ACC112 (cell line): Measurements from ENCODE around the gene ANKRD40.

Experiments used
- H2AFZ ChIP-seq: fragments of 200-600 bp; sonication (generic); one replicate; pipeline ENCODE4 v1.6.0; 2017; ENCODE audit warnings: antibody characterized with exemption, low read length; ENCODE audit not compliant: unreplicated experiment
- H3K27ac ChIP-seq: fragments of 200-600 bp; sonication (generic); 2 replicates; pipeline ENCODE4 v1.5.1; 2014; ENCODE audit warnings: low read depth, mild to moderate bottlenecking, antibody characterized with exemption, low read length, moderate library complexity
- H3K27me3 ChIP-seq: fragments of 200-600 bp; sonication (generic); 2 replicates; pipeline ENCODE4 v1.6.1; 2014; ENCODE audit warnings: mild to moderate bottlenecking, antibody characterized with exemption, low read length, moderate library complexity, mixed read lengths; ENCODE audit not compliant: insufficient read depth
- H3K36me3 ChIP-seq: fragments of 200-600 bp; sonication (generic); 2 replicates; pipeline ENCODE4 v1.6.1; 2016; ENCODE audit warnings: mild to moderate bottlenecking, antibody characterized with exemption, low read length, moderate library complexity, mixed read lengths; ENCODE audit not compliant: insufficient read depth
- H3K4me1 ChIP-seq: fragments of 200-600 bp; sonication (generic); one replicate; pipeline ENCODE4 v1.6.1; 2016; ENCODE audit warnings: low read length, mixed read lengths; ENCODE audit not compliant: insufficient read depth, unreplicated experiment, control insufficient read depth
- H3K4me3 ChIP-seq: fragments of 200-600 bp; sonication (generic); 2 replicates; pipeline ENCODE4 v1.5.1; 2014; ENCODE audit warnings: mild to moderate bottlenecking, low read depth, low read length
- H3K79me2 ChIP-seq: fragments of 200-600 bp; sonication (generic); one replicate; pipeline ENCODE4 v1.6.0; 2016; ENCODE audit warnings: low read length; ENCODE audit not compliant: control insufficient read depth, unreplicated experiment, insufficient read depth

The ANKRD40 gene

GRCh38 chr17:50707289-50708049, at the start of gene ANKRD40:
TSS of gene ANKRD40 (minus strand) at chr17:50707914. CDS start at chr17:50707654, 260 bp downstream.
- Histone ChIP-seq H2AFZ (peak within 1 kb of the TSS; percentile 83), H3K4me3 (peak within 1 kb of the TSS; percentile 86), H3K79me2 (peaks cover 67% of the 10 kb centered on the region), H3K36me3 (no peaks in the 10 kb centered on the region), H3K27me3 (no peaks in the 10 kb centered on the region), H3K27ac (peak within 1 kb of the TSS; percentile 95), H3K4me1 (peaks cover 21% of the 10 kb centered on the region)

- Histone ChIP-seq H3K79me2 (no peaks in the 10 kb centered on the region), H3K4me1 (no peaks in the 10 kb centered on the region), H2AFZ (no peak overlapping the region), H3K27me3 (no peaks in the 10 kb centered on the region), H3K36me3 (peaks cover 42% of the 10 kb centered on the region), H3K27ac (no peak overlapping the region), H3K4me3 (no peak overlapping the region)
These were observed 46.8 kb upstream of the ANKRD40 start for GRCh38 chr17:50754521-50754920.

DNA sequence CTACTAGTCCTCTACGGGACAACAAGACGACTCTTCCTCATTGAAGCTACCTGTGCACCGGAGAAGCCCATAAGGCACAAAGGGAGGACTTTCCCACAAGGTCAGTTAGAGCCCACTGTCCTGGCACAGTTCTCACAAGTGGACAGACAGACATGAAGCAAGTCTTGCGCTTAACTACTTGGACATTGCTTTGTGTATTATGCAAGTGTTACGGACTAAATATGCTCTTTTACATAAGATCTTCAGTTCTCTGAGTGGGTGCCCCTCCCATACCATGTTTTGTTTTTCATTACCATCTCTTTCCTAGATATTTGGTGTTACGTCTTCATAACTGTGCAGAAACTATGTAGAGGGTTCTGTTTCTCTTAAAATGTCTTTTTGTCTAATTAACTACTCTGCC, 41.5 kb upstream of the ANKRD40 start:
- peaks cover 78% of the 10 kb centered on the region for H3K36me3 ChIP-seq
- H3K79me2 ChIP-seq = no peaks in the 10 kb centered on the region
- H3K27ac ChIP-seq = no peak overlapping the region

DNA sequence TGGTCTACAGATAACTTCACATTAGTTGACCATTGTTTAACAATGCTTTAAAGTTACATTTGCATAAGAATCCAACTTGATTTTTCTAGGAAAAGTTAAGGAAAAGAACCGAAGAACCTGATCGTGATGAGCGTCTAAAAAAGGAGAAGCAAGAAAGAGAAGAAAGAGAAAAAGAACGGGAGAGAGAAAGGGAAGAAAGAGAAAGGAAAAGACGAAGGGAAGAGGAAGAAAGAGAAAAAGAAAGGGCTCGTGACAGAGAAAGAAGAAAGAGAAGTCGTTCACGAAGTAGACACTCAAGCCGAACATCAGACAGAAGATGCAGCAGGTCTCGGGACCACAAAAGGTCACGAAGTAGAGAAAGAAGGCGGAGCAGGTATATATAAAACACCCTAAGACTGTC, 37.9 kb upstream of the ANKRD40 start:
- Histone ChIP-seq H3K79me2 (peaks cover 11% of the 10 kb centered on the region), H3K4me1 (no peaks in the 10 kb centered on the region), H3K27ac (no peak overlapping the region), H3K27me3 (no peaks in the 10 kb centered on the region), H3K4me3 (no peak overlapping the region), H2AFZ (no peak overlapping the region), H3K36me3 (peaks cover 85% of the 10 kb centered on the region)

More for the DNA sequence above, 41.5 kb upstream of the ANKRD40 start:
- no peak overlapping the region for H3K4me3 ChIP-seq
- no peaks in the 10 kb centered on the region for H3K27me3 ChIP-seq
- H3K4me1 ChIP-seq = no peaks in the 10 kb centered on the region
- H2AFZ ChIP-seq = no peak overlapping the region

DNA sequence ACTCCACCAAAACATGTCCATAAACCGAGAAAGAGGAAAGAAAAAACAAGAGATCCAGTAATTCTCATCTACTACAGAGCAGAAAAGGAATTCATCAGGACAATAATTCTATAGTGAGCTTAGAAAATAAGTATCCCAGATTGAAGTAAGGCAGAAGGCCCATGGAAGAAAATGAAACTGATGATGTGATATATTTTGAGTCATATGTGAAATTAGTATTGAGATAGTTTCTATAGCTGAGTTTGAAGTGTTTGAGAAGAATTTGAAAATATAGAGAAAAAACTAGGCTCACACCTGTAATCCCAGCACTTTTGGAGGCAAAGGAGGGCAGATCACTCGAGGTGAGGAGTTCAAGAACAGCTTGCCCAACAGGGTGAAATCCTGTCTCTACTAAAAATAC, 31.4 kb upstream of the ANKRD40 start:
- Histone ChIP-seq H3K27ac (no peak overlapping the region), H3K79me2 (peaks cover 69% of the 10 kb centered on the region), H3K27me3 (no peaks in the 10 kb centered on the region), H3K4me3 (no peak overlapping the region), H2AFZ (no peak overlapping the region), H3K4me1 (no peaks in the 10 kb centered on the region), H3K36me3 (peaks cover 45% of the 10 kb centered on the region)

GRCh38 chr17:50737118-50737698, 29.5 kb upstream of the ANKRD40 start:
- Histone ChIP-seq H3K36me3 (peaks cover 31% of the 10 kb centered on the region), H2AFZ (no peak overlapping the region), H3K27ac (no peak overlapping the region), H3K4me1 (no peaks in the 10 kb centered on the region), H3K4me3 (no peak overlapping the region), H3K27me3 (no peaks in the 10 kb centered on the region), H3K79me2 (peaks cover 84% of the 10 kb centered on the region)

- peaks cover 92% of the 10 kb centered on the region for H3K79me2 ChIP-seq
These were observed 27.6 kb upstream of the ANKRD40 start for GRCh38 chr17:50735287-50735686.

GRCh38 chr17:50731575-50732460, 24.1 kb upstream of the ANKRD40 start:
- no peak overlapping the region for H3K27ac ChIP-seq
- no peak overlapping the region for H2AFZ ChIP-seq
- H3K36me3 ChIP-seq = no peaks in the 10 kb centered on the region
- H3K27me3 ChIP-seq = no peaks in the 10 kb centered on the region
- peaks cover 6% of the 10 kb centered on the region for H3K4me1 ChIP-seq
- H3K4me3 ChIP-seq = no peak overlapping the region
- H3K79me2 ChIP-seq = peaks cover 94% of the 10 kb centered on the region

More at GRCh38 chr17:50735287-50735686, 27.6 kb upstream of the ANKRD40 start:
- Histone ChIP-seq H3K4me3 (no peak overlapping the region), H2AFZ (no peak overlapping the region), H3K4me1 (peaks cover 3% of the 10 kb centered on the region), H3K27me3 (no peaks in the 10 kb centered on the region), H3K36me3 (peaks cover 15% of the 10 kb centered on the region), H3K27ac (no peak overlapping the region)

DNA sequence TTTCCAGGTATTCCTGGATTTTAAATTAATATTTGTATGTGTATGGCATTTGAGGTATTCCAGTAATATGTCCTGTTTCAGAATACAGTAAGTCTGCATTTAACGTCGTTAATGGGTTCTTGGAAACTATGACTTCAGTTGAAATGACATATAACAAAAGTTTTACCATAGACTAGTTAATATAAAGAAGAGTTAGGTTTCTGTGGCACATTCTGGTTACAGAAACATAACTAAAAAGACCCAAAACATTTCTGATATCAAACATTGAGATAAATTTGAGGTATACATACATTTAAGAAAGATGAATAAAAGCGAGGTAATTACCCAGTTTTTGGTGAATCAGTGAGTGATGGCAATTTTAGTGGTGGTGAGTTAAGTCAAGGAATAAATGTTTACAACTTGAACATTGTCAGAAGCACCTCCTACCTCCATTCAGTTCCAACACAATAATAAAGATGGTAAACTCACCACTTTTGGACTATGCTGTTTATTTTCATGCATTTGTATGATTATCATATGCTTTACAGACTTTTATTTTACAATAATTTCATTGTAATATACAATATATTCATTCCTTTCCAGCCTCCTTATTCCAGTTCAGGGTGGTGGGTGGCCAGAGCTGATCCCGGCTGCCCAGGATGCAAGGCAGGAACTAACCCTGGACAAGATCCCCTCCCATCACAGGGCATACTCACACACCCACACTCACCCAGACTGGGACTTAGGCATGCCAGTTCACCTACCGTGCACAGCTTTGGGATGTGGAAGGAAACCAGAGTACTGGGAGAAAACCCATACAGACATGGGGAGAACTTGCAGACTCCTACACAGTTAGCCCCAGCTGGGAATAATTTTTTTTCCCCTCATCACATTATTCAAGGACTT, 21.4 kb upstream of the ANKRD40 start:
- no peak overlapping the region for H2AFZ ChIP-seq
- H3K79me2 ChIP-seq = peaks cover 94% of the 10 kb centered on the region
- H3K27ac ChIP-seq = no peak overlapping the region

GRCh38 chr17:50728112-50728429, 20.4 kb upstream of the ANKRD40 start:
- H3K79me2 ChIP-seq = peaks cover 99% of the 10 kb centered on the region
- H3K4me3 ChIP-seq = no peak overlapping the region
- H2AFZ ChIP-seq = no peak overlapping the region
- H3K4me1 ChIP-seq = peaks cover 16% of the 10 kb centered on the region
- no peak overlapping the region for H3K27ac ChIP-seq
- no peaks in the 10 kb centered on the region for H3K27me3 ChIP-seq
- no peaks in the 10 kb centered on the region for H3K36me3 ChIP-seq

More for the DNA sequence above, 21.4 kb upstream of the ANKRD40 start:
- no peak overlapping the region for H3K4me3 ChIP-seq
- no peaks in the 10 kb centered on the region for H3K36me3 ChIP-seq
- H3K27me3 ChIP-seq = no peaks in the 10 kb centered on the region
- peaks cover 11% of the 10 kb centered on the region for H3K4me1 ChIP-seq
